VCaP (cell line): ENCODE data around the gene DALRD3.

Experiments used
- H3K27ac ChIP-seq: fragments of 450-650 bp; 2 replicates; pipeline ENCODE4 v1.5.1; 2017
- TF ChIP-seq, protein P1 (sequence below): fragments of 450-650 bp; conservative IDR thresholded peaks from 2 replicates; pipeline ENCODE4 v1.5.1; 2017; ENCODE audit warnings: mild to moderate bottlenecking, moderate library complexity

DALRD3 gene

DNA sequence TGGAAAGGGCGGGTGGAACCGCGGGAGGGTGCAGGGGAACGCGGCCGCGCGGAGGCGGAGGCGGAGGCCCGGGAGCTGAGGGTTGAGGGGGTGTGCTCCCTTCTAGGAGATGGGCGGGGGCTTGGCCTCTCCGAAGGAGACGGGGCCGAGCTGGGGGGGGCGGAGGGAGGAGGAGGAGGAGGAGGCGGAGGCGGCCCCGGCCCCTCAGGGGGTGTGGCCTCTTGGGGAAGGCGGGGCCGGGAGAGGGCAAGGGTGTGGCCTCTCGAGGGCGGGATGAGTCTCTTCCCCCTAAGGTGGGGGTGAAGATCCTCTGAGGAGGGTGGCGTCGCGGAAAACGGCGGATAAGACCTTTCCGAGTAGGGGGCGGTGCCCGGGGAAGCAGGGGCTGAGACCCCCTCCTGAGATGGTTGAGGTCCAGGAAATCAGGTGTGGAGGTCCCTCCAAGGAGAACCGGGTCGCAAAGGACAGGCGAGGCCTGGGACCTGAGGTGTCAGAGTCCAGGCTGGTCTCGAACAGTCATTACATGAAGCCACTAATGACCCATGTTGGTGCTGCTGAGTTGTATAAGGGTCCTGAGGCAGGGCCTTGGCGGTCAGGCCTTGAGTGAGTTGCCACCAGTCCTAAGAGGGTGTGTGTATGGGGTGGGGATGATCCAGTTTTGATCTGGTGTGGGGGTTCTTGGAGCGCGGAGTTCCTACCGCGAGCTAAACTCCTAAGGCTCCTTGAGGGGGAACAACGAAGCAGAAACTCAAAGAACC, 10.4 kb downstream of the DALRD3 start:
- TF ChIP-seq, protein P1, sequence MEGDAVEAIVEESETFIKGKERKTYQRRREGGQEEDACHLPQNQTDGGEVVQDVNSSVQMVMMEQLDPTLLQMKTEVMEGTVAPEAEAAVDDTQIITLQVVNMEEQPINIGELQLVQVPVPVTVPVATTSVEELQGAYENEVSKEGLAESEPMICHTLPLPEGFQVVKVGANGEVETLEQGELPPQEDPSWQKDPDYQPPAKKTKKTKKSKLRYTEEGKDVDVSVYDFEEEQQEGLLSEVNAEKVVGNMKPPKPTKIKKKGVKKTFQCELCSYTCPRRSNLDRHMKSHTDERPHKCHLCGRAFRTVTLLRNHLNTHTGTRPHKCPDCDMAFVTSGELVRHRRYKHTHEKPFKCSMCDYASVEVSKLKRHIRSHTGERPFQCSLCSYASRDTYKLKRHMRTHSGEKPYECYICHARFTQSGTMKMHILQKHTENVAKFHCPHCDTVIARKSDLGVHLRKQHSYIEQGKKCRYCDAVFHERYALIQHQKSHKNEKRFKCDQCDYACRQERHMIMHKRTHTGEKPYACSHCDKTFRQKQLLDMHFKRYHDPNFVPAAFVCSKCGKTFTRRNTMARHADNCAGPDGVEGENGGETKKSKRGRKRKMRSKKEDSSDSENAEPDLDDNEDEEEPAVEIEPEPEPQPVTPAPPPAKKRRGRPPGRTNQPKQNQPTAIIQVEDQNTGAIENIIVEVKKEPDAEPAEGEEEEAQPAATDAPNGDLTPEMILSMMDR: no peak; the same call in 1 of the 2 replicates
- peak overlapping the region; percentile 99 for H3K27ac ChIP-seq

DNA sequence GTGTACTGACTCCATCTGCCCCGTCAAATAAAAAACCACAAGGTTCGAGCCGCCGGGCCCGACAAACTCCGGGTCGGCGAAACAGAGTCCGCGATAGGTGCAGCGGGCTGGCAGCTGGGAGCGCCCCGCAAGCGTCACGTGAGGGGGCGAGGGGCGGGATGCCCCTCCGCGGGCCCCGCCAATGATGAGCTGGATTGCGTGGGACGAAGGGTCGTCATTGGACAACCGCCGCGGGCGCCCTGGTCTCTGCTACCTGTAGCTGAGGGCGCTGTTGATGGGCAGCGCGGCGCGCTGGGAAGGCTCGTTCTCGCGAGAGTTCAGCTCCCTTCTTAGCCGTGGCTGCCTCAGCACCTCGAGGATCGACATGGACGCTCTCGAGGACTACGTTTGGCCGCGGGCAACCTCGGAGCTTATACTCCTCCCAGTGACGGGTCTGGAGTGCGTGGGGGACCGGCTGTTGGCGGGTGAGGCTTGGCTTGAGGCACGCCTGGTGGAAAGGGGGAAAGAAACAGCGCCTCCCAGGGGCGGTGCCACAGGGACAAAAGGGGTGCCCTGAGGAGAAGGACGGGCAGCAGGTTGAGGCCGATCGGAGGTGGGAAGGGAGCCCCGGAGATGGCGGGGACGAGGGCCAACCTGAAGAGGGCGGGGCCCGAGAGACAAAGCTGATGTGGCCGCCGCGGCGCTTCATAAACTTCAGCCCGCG, 11.2 kb downstream of the DALRD3 start, which contains the start of gene WDR6:
Gene WDR6 (plus strand): TSS at position 324 of the 703 bp plus-strand sequence. CDS start 41 bp downstream, at position 365.
- TF ChIP-seq, protein P1: peak; percentile 34

DNA sequence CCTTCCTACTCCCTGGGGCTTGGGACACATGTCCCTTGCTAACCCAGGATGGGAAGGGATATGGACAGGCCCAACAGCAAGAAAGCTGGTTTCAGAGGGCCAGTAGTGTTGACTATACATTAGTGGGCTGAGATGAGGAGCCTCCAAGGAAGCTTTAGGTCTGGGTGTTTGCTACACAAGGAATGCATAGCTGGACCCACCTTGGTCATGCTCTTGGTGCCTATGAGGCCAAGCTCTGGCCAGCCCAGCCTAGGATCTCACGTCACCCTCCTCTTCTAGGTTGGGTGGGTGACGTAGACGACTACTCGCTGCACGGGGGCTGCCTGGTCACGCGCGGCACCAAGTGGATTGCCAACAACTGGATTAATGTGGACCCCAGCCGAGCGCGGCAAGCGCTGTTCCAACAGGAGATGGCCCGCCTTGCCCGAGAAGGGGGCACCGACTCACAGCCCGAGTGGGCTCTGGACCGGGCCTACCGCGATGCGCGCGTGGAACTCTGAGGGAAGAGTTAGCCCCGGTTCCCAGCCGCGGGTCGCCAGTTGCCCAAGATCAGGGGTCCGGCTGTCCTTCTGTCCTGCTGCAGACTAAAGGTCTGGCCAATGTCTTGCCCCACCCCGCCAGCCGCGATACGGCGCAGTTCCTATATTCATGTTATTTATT, 11.8 kb downstream of the DALRD3 start:
- TF ChIP-seq, protein P1: no peak
- peak overlapping the region; percentile 99 for H3K27ac ChIP-seq

More for the DNA sequence above, 11.2 kb downstream of the DALRD3 start, which contains the start of gene WDR6:
- H3K27ac ChIP-seq: peak within 1 kb of the TSS; percentile 99

DNA sequence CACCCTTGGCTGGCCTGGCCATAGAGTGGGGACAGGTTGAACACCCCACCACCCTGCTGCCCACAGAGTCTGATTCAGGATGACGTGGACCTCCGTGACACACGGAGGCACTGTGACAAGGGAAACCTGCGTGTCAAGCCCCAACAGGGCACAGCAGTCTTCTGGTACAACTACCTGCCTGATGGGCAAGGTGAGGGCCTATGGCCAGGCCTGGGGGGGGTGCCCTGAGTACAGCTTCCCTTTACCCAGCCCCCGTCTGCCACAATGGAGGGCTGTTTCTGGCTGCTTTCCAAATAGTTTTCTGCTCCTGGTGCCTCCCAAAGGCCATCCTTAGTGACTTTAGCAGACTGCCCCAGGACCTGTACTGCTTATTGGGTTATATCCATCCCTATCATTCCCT, 12.4 kb downstream of the DALRD3 start:
- H3K27ac ChIP-seq: peak overlapping the region; percentile 99
- TF ChIP-seq, protein P1: no peak

DNA sequence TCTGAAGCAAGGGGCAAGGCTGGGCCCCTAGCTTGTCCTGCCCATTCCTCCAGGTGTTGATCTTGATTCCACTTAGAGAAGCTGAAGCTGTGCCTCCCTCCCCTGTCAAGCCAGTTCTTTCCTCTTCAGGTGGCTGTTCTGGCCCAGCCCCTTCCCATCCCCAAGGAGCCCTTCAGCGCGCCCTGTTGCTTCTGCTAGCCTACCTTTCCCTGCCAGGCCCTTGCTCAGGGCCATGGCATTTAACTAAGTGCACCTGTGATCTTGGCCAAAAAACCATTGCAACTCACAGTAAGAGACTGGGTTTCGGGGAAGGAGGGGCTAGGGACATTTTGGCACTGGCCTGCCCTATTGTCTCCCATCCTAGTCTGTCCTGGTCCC, 13.1 kb downstream of the DALRD3 start:
- no peak overlapping the region for H3K27ac ChIP-seq
- TF ChIP-seq, protein P1: no peak

DNA sequence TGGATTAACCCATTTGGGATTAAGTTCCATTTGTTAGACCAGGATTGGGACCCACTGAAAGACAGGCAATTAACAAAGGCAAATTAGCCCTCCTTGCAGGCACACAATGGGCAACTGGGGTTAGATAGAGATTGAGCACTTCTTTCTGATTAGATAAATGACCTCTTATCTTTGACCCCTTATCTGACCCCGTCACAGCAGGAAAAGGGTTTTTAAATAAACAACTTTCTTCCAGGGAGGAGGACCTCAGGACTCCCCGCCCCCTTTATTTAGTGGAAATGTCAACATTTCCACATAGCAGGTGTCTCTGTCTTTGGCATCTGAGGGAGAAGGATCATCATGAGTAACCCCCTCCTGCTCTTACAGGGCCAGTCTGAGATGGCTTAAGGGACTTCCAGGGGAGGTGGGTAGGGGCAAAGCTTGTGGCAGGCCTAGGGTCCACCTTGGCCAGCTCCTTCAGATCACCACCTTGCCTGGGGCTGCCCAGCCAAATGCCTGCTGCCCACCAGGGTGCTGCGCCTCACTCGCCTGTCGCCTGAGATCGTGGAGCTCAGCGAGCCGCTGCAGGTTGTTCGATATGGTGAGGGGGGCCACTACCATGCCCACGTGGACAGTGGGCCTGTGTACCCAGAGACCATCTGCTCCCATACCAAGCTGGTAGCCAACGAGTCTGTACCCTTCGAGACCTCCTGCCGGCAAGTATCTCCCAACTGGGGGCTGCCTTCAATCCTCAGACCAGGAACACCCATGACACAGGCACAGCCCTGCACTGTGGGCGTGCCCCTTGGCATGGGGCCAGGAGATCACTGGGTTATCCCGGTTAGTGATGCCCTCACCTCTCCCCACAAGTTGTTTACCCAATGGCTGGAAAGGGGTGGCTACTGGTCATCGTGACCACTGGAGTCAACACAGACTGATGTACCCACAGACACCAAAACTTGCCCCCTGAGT, 13.8 kb downstream of the DALRD3 start:
- TF ChIP-seq, protein P1: no peak
- H3K27ac ChIP-seq: no peak overlapping the region
